ENCODE measurements around the gene ACP7.

The ACP7 gene

GRCh38 chr19:39156326-39157230 lies 72.4 kb downstream of the ACP7 start:
- H3K9me3 ChIP-seq (ENCODE audit: insufficient read depth, low read length): no peaks in the 10 kb centered on the region
- no peak overlapping the region for H3K4me2 ChIP-seq (ENCODE audit: low read depth, low read length, poor library complexity, severe bottlenecking)
- H4K20me1 ChIP-seq (ENCODE audit: low read depth, low read length): no peaks in the 10 kb centered on the region
- H2AFZ ChIP-seq (ENCODE audit: low read depth, low read length, severe bottlenecking): no peak overlapping the region
- no peaks in the 10 kb centered on the region for H3K36me3 ChIP-seq (ENCODE audit: low read length)
- no peak for TF ChIP-seq EZH2phosphoT487 (conservative IDR thresholded peaks at IDR 0.05; ENCODE audit: low read length)
- TF ChIP-seq CTCF (IDR thresholded peaks at IDR 0.05; ENCODE audit: insufficient read depth, low read length, poor library complexity, severe bottlenecking): no peak
- no peak overlapping the region for H3K4me3 ChIP-seq (ENCODE audit: insufficient read depth, low read length, poor library complexity, severe bottlenecking)
- H3K9me2 ChIP-seq (replicated peaks; ENCODE audit: insufficient read depth, low read length): no peaks in the 10 kb centered on the region
- no peak overlapping the region for H3K9ac ChIP-seq (ENCODE audit: low read length)
- H3K27me3 ChIP-seq (ENCODE audit: low read length): no peaks in the 10 kb centered on the region
- H3K27ac ChIP-seq (ENCODE audit: low read depth, low read length): no peak overlapping the region
- H3K79me2 ChIP-seq (ENCODE audit: insufficient read depth, low read length): no peaks in the 10 kb centered on the region
- no peaks in the 10 kb centered on the region for H3F3A ChIP-seq (ENCODE audit: insufficient read depth)

GRCh38 chr19:39157275-39157996 lies 73.3 kb downstream of the ACP7 start:
- Histone ChIP-seq H3K36me3 (ENCODE audit: low read length) (no peaks in the 10 kb centered on the region), H3F3A (ENCODE audit: insufficient read depth) (no peaks in the 10 kb centered on the region), H3K4me3 (ENCODE audit: insufficient read depth, low read length, poor library complexity, severe bottlenecking) (no peak overlapping the region), H3K79me2 (ENCODE audit: insufficient read depth, low read length) (no peaks in the 10 kb centered on the region), H3K9me3 (ENCODE audit: insufficient read depth, low read length) (no peaks in the 10 kb centered on the region), H2AFZ (ENCODE audit: low read depth, low read length, severe bottlenecking) (no peak overlapping the region), H4K20me1 (ENCODE audit: low read depth, low read length) (no peaks in the 10 kb centered on the region), H3K27ac (ENCODE audit: low read depth, low read length) (no peak overlapping the region), H3K4me2 (ENCODE audit: low read depth, low read length, poor library complexity, severe bottlenecking) (no peak overlapping the region), H3K9me2 (replicated peaks; ENCODE audit: insufficient read depth, low read length) (no peaks in the 10 kb centered on the region), H3K27me3 (ENCODE audit: low read length) (no peaks in the 10 kb centered on the region), H3K9ac (ENCODE audit: low read length) (no peak overlapping the region)
- TF ChIP-seq EZH2phosphoT487 (conservative IDR thresholded peaks at IDR 0.05; ENCODE audit: low read length) (no peak), CTCF (IDR thresholded peaks at IDR 0.05; ENCODE audit: insufficient read depth, low read length, poor library complexity, severe bottlenecking) (no peak)

GRCh38 chr19:39157997-39158389 lies 73.8 kb downstream of the ACP7 start:
- Histone ChIP-seq H3K4me3 (ENCODE audit: insufficient read depth, low read length, poor library complexity, severe bottlenecking) (no peak overlapping the region), H3K4me2 (ENCODE audit: low read depth, low read length, poor library complexity, severe bottlenecking) (no peak overlapping the region), H3F3A (ENCODE audit: insufficient read depth) (no peaks in the 10 kb centered on the region), H4K20me1 (ENCODE audit: low read depth, low read length) (no peaks in the 10 kb centered on the region), H3K27me3 (ENCODE audit: low read length) (no peaks in the 10 kb centered on the region), H3K9me3 (ENCODE audit: insufficient read depth, low read length) (no peaks in the 10 kb centered on the region), H3K27ac (ENCODE audit: low read depth, low read length) (no peak overlapping the region), H2AFZ (ENCODE audit: low read depth, low read length, severe bottlenecking) (no peak overlapping the region), H3K79me2 (ENCODE audit: insufficient read depth, low read length) (no peaks in the 10 kb centered on the region), H3K9me2 (replicated peaks; ENCODE audit: insufficient read depth, low read length) (no peaks in the 10 kb centered on the region), H3K9ac (ENCODE audit: low read length) (no peak overlapping the region), H3K36me3 (ENCODE audit: low read length) (no peaks in the 10 kb centered on the region)
- TF ChIP-seq EZH2phosphoT487 (conservative IDR thresholded peaks at IDR 0.05; ENCODE audit: low read length): no peak
- no peak for TF ChIP-seq CTCF (IDR thresholded peaks at IDR 0.05; ENCODE audit: insufficient read depth, low read length, poor library complexity, severe bottlenecking)
